Breast epithelium (tissue), 4 donors: ENCODE results near the gene LARP6. TPM values are rescaled to one million over a fixed set of nuclear protein-coding genes. Genes with fewer than 3 reads are reported as not detected.
A peak's percentile ranks its signal among the peaks of the same experiment; 100 is the strongest.

Experiments
- DNase-seq, 2 donors: peaks; one replicate each; pipeline ENCODE4 v3.0.0-alpha.2; 2019; ENCODE audit warnings: low spot score in 2 of 2
- H3K27ac ChIP-seq, 2 donors: fragments of 200-600 bp; sonication (generic) in 1 of 2; one replicate each; pipeline ENCODE4 v1.5.1; 2016 to 2019; ENCODE audit warnings: mild to moderate bottlenecking in 1 of 2
- H3K27me3 ChIP-seq, 2 donors: fragments of 200-600 bp; sonication (generic) in 1 of 2; one replicate each; pipeline versions ENCODE4 v1.5.1 to v1.6.0; 2017 to 2019; ENCODE audit warnings: control low read depth in 1 of 2, mild to moderate bottlenecking in 1 of 2
- H3K36me3 ChIP-seq: fragments of 200-600 bp; one replicate; pipeline ENCODE4 v1.5.1; 2019
- H3K4me1 ChIP-seq, 2 donors: fragments of 200-600 bp; sonication (generic); one replicate each; pipeline ENCODE4 v1.5.1; 2016 to 2019; ENCODE audit warnings: control low read depth in 1 of 2
- H3K4me3 ChIP-seq, 3 donors: fragments of 200-600 bp; sonication (generic); 1 replicate in 2 of 3; 2 replicates in 1 of 3; pipeline ENCODE4 v1.5.1; 2016 to 2019; ENCODE audit warnings: mild to moderate bottlenecking in 3 of 3, moderate library complexity in 2 of 3
- H3K9me3 ChIP-seq, 2 donors: fragments of 200-600 bp; sonication (generic) in 1 of 2; one replicate each; pipeline ENCODE4 v1.5.1; 2016 to 2019; ENCODE audit warnings: control low read depth in 1 of 2
- POLR2A ChIP-seq: fragments of 450-650 bp; IDR thresholded peaks from one replicate; pipeline ENCODE4 v1.6.1; 2016; ENCODE audit warnings: antibody characterized with exemption, mild to moderate bottlenecking, moderate library complexity
- POLR2AphosphoS5 ChIP-seq, 3 donors: sonication (generic); formaldehyde crosslinking; IDR thresholded peaks; one replicate each; pipeline ENCODE4 v1.6.1; 2017; ENCODE audit warnings: antibody characterized with exemption in 3 of 3
- intact Hi-C: fragments of 100-400 bp; cut with DNase I; formaldehyde crosslinking; loops from one replicate; pipeline ENCODE4 v1.15.1; 2023; ENCODE audit warnings: low total_unique reads
- total RNA-seq, 3 donors: library from RNA; depleted of rRNA; stranded (reverse); fragments of >200 nt; gene quantifications; one replicate each; pipeline ENCODE4 v1.1.0, GENCODE V29; 2016
- TF ChIP-seq, protein P1 (sequence below), 3 donors: fragments of 450-650 bp; IDR thresholded peaks; one replicate each; pipeline ENCODE4 v1.5.1; 2016 to 2017; ENCODE audit warnings: antibody characterized with exemption in 3 of 3, mild to moderate bottlenecking in 3 of 3, moderate library complexity in 3 of 3

Gene LARP6
- total RNA-seq, 3 donors from 2014 or later = 18.6 to 72.5 (median 40.0) TPM

- H3K27me3 ChIP-seq = no peaks in the 10 kb centered on the region
- no peaks in the 10 kb centered on the region for H3K36me3 ChIP-seq
- H3K4me3 ChIP-seq = no peak overlapping the region
- TF ChIP-seq, protein P1, sequence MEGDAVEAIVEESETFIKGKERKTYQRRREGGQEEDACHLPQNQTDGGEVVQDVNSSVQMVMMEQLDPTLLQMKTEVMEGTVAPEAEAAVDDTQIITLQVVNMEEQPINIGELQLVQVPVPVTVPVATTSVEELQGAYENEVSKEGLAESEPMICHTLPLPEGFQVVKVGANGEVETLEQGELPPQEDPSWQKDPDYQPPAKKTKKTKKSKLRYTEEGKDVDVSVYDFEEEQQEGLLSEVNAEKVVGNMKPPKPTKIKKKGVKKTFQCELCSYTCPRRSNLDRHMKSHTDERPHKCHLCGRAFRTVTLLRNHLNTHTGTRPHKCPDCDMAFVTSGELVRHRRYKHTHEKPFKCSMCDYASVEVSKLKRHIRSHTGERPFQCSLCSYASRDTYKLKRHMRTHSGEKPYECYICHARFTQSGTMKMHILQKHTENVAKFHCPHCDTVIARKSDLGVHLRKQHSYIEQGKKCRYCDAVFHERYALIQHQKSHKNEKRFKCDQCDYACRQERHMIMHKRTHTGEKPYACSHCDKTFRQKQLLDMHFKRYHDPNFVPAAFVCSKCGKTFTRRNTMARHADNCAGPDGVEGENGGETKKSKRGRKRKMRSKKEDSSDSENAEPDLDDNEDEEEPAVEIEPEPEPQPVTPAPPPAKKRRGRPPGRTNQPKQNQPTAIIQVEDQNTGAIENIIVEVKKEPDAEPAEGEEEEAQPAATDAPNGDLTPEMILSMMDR (IDR thresholded peaks at IDR 0.05) = no peak
- no peak for TF ChIP-seq POLR2AphosphoS5 (IDR thresholded peaks at IDR 0.05)
- no peaks in the 10 kb centered on the region for H3K4me1 ChIP-seq
- intact Hi-C loops = no loop called here
- DNase-seq = no peak
- no peak overlapping the region for H3K27ac ChIP-seq
- H3K9me3 ChIP-seq = no peaks in the 10 kb centered on the region
Measured at GRCh38 chr15:70829371-70830166, 24.4 kb downstream of the LARP6 start.

- Histone ChIP-seq H3K27ac (no peak overlapping the region), H3K9me3 (no peaks in the 10 kb centered on the region), H3K36me3 (no peaks in the 10 kb centered on the region), H3K27me3 (no peaks in the 10 kb centered on the region), H3K4me3 (no peak overlapping the region), H3K4me1 (no peaks in the 10 kb centered on the region)
- DNase-seq = no peak
- TF ChIP-seq POLR2A = no peak
- TF ChIP-seq, protein P1 (IDR thresholded peaks at IDR 0.05) = no peak
- TF ChIP-seq POLR2AphosphoS5 (IDR thresholded peaks at IDR 0.05) = no peak
- intact Hi-C loops = no loop called here
Measured at GRCh38 chr15:70827721-70828120, 26.2 kb downstream of the LARP6 start.

GRCh38 chr15:70826634-70827033 lies 27.3 kb downstream of the LARP6 start:
- no peak for DNase-seq
- Histone ChIP-seq H3K4me3 (no peak overlapping the region), H3K36me3 (no peaks in the 10 kb centered on the region), H3K9me3 (no peaks in the 10 kb centered on the region), H3K4me1 (no peaks in the 10 kb centered on the region), H3K27ac (no peak overlapping the region), H3K27me3 (no peaks in the 10 kb centered on the region)
- TF ChIP-seq, protein P1 (IDR thresholded peaks at IDR 0.05) = no peak
- no peak for TF ChIP-seq POLR2A
- peak in 1 of 3 donors; percentile 67 for TF ChIP-seq POLR2AphosphoS5 (IDR thresholded peaks at IDR 0.05)
- intact Hi-C loops = no loop called here

- H3K27me3 ChIP-seq = no peaks in the 10 kb centered on the region
- H3K27ac ChIP-seq = no peak overlapping the region
- no peaks in the 10 kb centered on the region for H3K36me3 ChIP-seq
- DNase-seq = no peak
- intact Hi-C loops = no loop called here
- TF ChIP-seq POLR2A (no peak), POLR2AphosphoS5 (IDR thresholded peaks at IDR 0.05) (no peak)
- TF ChIP-seq, protein P1 (IDR thresholded peaks at IDR 0.05) = no peak
- no peak overlapping the region for H3K4me3 ChIP-seq
- no peaks in the 10 kb centered on the region for H3K9me3 ChIP-seq
- H3K4me1 ChIP-seq = no peaks in the 10 kb centered on the region
Measured at GRCh38 chr15:70825841-70826240, 28.1 kb downstream of the LARP6 start.

DNA sequence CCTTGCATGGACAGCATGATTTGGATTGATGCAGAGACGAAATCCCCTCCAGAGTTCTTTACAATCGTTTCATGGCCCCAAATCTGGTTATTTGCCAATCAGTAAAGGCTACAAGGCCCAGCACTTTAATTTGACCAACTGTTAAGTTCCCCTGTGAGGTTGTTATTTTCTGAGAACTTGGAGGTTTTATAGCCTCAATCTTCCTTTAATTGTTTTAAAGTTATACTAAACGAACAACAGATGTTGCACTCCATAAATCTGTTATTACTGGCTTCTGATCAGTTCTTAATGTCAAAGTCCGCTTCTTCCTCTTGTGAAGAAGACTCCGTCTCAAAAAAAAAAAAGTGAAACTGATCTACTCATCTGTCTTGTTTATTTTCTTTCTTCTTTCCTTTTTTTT lies 30.8 kb downstream of the LARP6 start:
- H3K27ac ChIP-seq = no peak overlapping the region
- H3K36me3 ChIP-seq = no peaks in the 10 kb centered on the region
- TF ChIP-seq, protein P1 (IDR thresholded peaks at IDR 0.05) = no peak
- no peak for TF ChIP-seq POLR2A
- no peak for TF ChIP-seq POLR2AphosphoS5 (IDR thresholded peaks at IDR 0.05)
- no peaks in the 10 kb centered on the region for H3K4me1 ChIP-seq
- H3K27me3 ChIP-seq = no peaks in the 10 kb centered on the region
- DNase-seq = no peak
- no peaks in the 10 kb centered on the region for H3K9me3 ChIP-seq
- intact Hi-C loops = no loop called here
- H3K4me3 ChIP-seq = no peak overlapping the region
